ENCODE results near the gene SPSB4. TPM values are rescaled to one million over a fixed set of nuclear protein-coding genes. Genes with fewer than 3 reads are reported as not detected.

SPSB4 gene
- total and polyA plus RNA-seq, 4 donors, result 0.19 to 1.9 (median 0.87) TPM

DNA sequence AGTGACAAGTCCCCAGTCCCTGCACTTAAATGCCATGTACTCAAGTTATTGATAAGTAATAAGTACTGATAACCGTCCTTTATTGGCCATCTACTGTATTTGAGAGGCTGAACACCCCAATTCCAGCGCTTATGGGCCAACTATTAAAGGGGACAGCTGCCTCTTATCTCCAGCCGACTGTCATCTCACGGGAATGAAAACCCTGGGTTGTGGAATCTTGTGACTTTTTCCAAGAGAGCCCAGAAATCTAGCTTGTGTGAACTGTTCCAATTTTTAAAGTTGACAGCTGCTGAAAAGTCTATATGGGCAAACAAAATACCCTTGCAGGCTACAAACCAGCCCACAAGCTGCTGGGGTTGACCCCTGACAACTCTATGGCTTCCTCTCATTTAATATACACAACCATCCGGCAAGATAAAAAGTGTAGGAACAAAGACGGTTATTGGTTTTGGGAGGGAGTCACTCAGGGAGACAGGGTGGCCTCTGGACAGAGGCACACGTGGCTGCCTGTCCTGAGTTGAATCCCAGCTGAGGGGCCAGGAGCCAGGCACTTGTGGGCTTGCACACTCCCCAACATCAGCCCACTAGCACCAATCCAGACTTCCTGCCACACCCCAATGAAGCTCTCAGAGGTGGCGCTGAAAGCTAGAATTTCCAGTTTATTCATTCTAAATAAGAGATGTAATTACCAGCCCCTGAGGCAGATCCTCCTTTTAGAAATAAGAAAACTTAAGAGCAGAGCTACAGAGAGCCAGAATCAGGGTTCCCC is 16.2 kb downstream of the SPSB4 start:
- Histone ChIP-seq H3K4me1 (ENCODE audit: control insufficient read depth in 4 of 4, insufficient read depth in 4 of 4, low read length in 3 of 4) (no peaks in the 10 kb centered on the region), H3K27ac (ENCODE audit: low read depth in 1 of 2, low read length in 2 of 2) (no peak overlapping the region), H3K27me3 (ENCODE audit: control insufficient read depth in 4 of 4, insufficient read depth in 4 of 4, low read length in 3 of 4) (no peaks in the 10 kb centered on the region), H3K36me3 (ENCODE audit: control insufficient read depth in 4 of 4, insufficient read depth in 3 of 4, low read depth in 1 of 4, low read length in 3 of 4) (no peaks in the 10 kb centered on the region), H3K9ac (ENCODE audit: low read depth in 1 of 2, low read length in 2 of 2) (no peak overlapping the region), H3K9me3 (ENCODE audit: control insufficient read depth in 4 of 4, low read length in 3 of 4) (no peaks in the 10 kb centered on the region), H3K4me3 (ENCODE audit: low read depth in 1 of 3, low read length in 3 of 3) (no peak overlapping the region)
- 77% methylated on average over 8 of the region's 8 CpGs for WGBS
- no peak for DNase-seq (ENCODE audit: low spot score)
- no peak for TF ChIP-seq SP1 (IDR thresholded peaks at IDR 0.05)
- TF ChIP-seq, protein P1, sequence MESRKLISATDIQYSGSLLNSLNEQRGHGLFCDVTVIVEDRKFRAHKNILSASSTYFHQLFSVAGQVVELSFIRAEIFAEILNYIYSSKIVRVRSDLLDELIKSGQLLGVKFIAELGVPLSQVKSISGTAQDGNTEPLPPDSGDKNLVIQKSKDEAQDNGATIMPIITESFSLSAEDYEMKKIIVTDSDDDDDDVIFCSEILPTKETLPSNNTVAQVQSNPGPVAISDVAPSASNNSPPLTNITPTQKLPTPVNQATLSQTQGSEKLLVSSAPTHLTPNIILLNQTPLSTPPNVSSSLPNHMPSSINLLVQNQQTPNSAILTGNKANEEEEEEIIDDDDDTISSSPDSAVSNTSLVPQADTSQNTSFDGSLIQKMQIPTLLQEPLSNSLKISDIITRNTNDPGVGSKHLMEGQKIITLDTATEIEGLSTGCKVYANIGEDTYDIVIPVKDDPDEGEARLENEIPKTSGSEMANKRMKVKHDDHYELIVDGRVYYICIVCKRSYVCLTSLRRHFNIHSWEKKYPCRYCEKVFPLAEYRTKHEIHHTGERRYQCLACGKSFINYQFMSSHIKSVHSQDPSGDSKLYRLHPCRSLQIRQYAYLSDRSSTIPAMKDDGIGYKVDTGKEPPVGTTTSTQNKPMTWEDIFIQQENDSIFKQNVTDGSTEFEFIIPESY (IDR thresholded peaks at IDR 0.05), result no peak
- TF ChIP-seq, protein P2, sequence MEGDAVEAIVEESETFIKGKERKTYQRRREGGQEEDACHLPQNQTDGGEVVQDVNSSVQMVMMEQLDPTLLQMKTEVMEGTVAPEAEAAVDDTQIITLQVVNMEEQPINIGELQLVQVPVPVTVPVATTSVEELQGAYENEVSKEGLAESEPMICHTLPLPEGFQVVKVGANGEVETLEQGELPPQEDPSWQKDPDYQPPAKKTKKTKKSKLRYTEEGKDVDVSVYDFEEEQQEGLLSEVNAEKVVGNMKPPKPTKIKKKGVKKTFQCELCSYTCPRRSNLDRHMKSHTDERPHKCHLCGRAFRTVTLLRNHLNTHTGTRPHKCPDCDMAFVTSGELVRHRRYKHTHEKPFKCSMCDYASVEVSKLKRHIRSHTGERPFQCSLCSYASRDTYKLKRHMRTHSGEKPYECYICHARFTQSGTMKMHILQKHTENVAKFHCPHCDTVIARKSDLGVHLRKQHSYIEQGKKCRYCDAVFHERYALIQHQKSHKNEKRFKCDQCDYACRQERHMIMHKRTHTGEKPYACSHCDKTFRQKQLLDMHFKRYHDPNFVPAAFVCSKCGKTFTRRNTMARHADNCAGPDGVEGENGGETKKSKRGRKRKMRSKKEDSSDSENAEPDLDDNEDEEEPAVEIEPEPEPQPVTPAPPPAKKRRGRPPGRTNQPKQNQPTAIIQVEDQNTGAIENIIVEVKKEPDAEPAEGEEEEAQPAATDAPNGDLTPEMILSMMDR (IDR thresholded peaks at IDR 0.05; ENCODE audit: low read depth, low read length, missing input control), result no peak
- no peak for TF ChIP-seq FOXA1 (IDR thresholded peaks at IDR 0.05)
- no peak for TF ChIP-seq GABPA (IDR thresholded peaks at IDR 0.05 in 1 of 2, conservative IDR thresholded peaks at IDR 0.05 in 1 of 2)
- TF ChIP-seq RXRA (IDR thresholded peaks at IDR 0.05), result no peak
- TF ChIP-seq, protein P3, sequence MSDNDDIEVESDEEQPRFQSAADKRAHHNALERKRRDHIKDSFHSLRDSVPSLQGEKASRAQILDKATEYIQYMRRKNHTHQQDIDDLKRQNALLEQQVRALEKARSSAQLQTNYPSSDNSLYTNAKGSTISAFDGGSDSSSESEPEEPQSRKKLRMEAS (IDR thresholded peaks at IDR 0.05), result no peak
- TF ChIP-seq, protein P4, sequence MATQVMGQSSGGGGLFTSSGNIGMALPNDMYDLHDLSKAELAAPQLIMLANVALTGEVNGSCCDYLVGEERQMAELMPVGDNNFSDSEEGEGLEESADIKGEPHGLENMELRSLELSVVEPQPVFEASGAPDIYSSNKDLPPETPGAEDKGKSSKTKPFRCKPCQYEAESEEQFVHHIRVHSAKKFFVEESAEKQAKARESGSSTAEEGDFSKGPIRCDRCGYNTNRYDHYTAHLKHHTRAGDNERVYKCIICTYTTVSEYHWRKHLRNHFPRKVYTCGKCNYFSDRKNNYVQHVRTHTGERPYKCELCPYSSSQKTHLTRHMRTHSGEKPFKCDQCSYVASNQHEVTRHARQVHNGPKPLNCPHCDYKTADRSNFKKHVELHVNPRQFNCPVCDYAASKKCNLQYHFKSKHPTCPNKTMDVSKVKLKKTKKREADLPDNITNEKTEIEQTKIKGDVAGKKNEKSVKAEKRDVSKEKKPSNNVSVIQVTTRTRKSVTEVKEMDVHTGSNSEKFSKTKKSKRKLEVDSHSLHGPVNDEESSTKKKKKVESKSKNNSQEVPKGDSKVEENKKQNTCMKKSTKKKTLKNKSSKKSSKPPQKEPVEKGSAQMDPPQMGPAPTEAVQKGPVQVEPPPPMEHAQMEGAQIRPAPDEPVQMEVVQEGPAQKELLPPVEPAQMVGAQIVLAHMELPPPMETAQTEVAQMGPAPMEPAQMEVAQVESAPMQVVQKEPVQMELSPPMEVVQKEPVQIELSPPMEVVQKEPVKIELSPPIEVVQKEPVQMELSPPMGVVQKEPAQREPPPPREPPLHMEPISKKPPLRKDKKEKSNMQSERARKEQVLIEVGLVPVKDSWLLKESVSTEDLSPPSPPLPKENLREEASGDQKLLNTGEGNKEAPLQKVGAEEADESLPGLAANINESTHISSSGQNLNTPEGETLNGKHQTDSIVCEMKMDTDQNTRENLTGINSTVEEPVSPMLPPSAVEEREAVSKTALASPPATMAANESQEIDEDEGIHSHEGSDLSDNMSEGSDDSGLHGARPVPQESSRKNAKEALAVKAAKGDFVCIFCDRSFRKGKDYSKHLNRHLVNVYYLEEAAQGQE (IDR thresholded peaks at IDR 0.05), result no peak
- TF ChIP-seq HNF4A (conservative IDR thresholded peaks at IDR 0.05), result no peak
- TF ChIP-seq RAD21 (IDR thresholded peaks at IDR 0.05), result no peak
- no peak for TF ChIP-seq NR2F2 (IDR thresholded peaks at IDR 0.05)
- TF ChIP-seq TAF1 (conservative IDR thresholded peaks at IDR 0.05), result no peak
- TF ChIP-seq YY1 (IDR thresholded peaks at IDR 0.05), result no peak
- no peak for TF ChIP-seq EGR1 (IDR thresholded peaks at IDR 0.05; ENCODE audit: low read depth in 2 of 2)
- TF ChIP-seq, protein P5, sequence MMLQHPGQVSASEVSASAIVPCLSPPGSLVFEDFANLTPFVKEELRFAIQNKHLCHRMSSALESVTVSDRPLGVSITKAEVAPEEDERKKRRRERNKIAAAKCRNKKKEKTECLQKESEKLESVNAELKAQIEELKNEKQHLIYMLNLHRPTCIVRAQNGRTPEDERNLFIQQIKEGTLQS (IDR thresholded peaks at IDR 0.05), result no peak

All from liver (tissue), 9 donors.